AG04450 (cell line): ENCODE measurements around the gene TFDP1. TPM values are rescaled to one million over a fixed set of nuclear protein-coding genes. Genes with fewer than 3 reads are reported as not detected.

Experiments used
- CTCF ChIA-PET: fragments of 300-600, 350-600 bp; formaldehyde crosslinking; extraction: SDS; loops from one replicate; lab custom pipeline; 2022; ENCODE audit warnings: antibody characterized with exemption, inconsistent platforms; lab: Charles Lee
- POLR2A ChIA-PET: fragments of 350-600 bp; formaldehyde crosslinking; extraction: SDS; loops from one replicate; lab custom pipeline; 2021; ENCODE audit warnings: antibody characterized with exemption, inconsistent platforms; lab: Yijun Ruan, JAX
- DNase-seq: peaks from one replicate; pipeline ENCODE4 v3.0.0-alpha.2; 2011; ENCODE audit warnings: low read depth, low spot score
- H3K27ac ChIP-seq: one replicate; pipeline ENCODE4 v1.5.1; 2012; ENCODE audit warnings: low read depth, low read length, control low read depth
- H3K27me3 ChIP-seq: one replicate; pipeline ENCODE4 v1.6.0; 2012; ENCODE audit warnings: low read length; ENCODE audit not compliant: control insufficient read depth, insufficient read depth
- H3K4me3 ChIP-seq: 2 replicates; pipeline ENCODE4 v1.5.1; 2011; ENCODE audit warnings: mild to moderate bottlenecking, low read depth, low read length, control low read depth
- H3K9me3 ChIP-seq: 2 replicates; pipeline ENCODE4 v1.5.1; 2012; ENCODE audit warnings: low read length; ENCODE audit not compliant: control insufficient read depth, insufficient read depth
- polyA plus RNA-seq: library from polyadenylated mRNA; depleted of rRNA; stranded (reverse); fragments of >200 nt; gene quantifications from 2 replicates; pipeline ENCODE4 v1.2.3, GENCODE V29; 2011
- TF ChIP-seq, protein P1 (sequence below): IDR thresholded peaks from 2 replicates; pipeline ENCODE4 v1.5.1; 2011; ENCODE audit warnings: low read depth, low read length, control low read depth, inconsistent platforms

The TFDP1 gene
- polyA plus RNA-seq, 1 experiment = 79.7 TPM

GRCh38 chr13:113576597-113576996 lies 8.0 kb upstream of the TFDP1 start:
- TF ChIP-seq, protein P1, sequence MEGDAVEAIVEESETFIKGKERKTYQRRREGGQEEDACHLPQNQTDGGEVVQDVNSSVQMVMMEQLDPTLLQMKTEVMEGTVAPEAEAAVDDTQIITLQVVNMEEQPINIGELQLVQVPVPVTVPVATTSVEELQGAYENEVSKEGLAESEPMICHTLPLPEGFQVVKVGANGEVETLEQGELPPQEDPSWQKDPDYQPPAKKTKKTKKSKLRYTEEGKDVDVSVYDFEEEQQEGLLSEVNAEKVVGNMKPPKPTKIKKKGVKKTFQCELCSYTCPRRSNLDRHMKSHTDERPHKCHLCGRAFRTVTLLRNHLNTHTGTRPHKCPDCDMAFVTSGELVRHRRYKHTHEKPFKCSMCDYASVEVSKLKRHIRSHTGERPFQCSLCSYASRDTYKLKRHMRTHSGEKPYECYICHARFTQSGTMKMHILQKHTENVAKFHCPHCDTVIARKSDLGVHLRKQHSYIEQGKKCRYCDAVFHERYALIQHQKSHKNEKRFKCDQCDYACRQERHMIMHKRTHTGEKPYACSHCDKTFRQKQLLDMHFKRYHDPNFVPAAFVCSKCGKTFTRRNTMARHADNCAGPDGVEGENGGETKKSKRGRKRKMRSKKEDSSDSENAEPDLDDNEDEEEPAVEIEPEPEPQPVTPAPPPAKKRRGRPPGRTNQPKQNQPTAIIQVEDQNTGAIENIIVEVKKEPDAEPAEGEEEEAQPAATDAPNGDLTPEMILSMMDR = no peak
- Histone ChIP-seq H3K4me3 (no peak overlapping the region), H3K9me3 (peaks cover 2% of the 10 kb centered on the region; the same call in 1 of the 2 replicates), H3K27me3 (peaks cover 11% of the 10 kb centered on the region), H3K27ac (no peak overlapping the region)
- ChIA-PET POLR2A (no interaction called here), CTCF (no interaction called here)
- no peak for DNase-seq

DNA sequence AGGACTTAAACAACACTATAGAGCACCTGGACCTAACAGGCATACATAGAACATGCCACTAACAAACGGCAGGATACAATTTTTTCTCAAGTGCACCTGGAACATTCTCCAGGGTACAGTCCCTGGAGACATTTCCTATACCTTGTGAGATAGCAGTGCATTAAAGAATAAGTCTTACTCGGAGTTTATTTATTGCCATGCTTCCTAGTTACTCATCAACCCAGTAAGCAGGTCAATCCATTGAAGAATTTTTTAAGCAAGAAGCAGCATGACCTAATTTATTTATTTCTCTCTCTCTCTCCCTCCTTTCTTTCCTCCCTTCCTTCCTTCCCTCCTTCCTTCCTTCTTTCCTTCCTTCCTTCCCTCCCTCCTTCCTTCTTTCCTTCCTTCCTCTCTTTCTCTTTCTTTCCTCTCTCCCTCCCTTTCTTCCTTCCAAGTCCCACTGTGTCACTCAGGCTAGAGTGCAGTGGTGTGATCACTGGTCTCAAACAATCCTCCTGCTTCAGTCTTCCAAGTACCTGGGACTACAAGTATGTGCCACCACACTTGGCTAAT lies 6.6 kb upstream of the TFDP1 start:
- TF ChIP-seq, protein P1 = no peak
- H3K27ac ChIP-seq = no peak overlapping the region
- no peaks in the 10 kb centered on the region for H3K9me3 ChIP-seq
- POLR2A ChIA-PET = no interaction called here
- DNase-seq = no peak
- peaks cover 11% of the 10 kb centered on the region for H3K27me3 ChIP-seq
- H3K4me3 ChIP-seq = no peak overlapping the region
- CTCF ChIA-PET = no interaction called here

- TF ChIP-seq, protein P1 = no peak
- POLR2A ChIA-PET = no interaction called here
- no peak for DNase-seq
- Histone ChIP-seq H3K9me3 (no peaks in the 10 kb centered on the region), H3K4me3 (no peak overlapping the region), H3K27me3 (peaks cover 11% of the 10 kb centered on the region), H3K27ac (no peak overlapping the region)
- CTCF ChIA-PET = no interaction called here
Observed at GRCh38 chr13:113579686-113580085, 4.9 kb upstream of the TFDP1 start.

- POLR2A ChIA-PET = no interaction called here
- Histone ChIP-seq H3K9me3 (no peaks in the 10 kb centered on the region; the same call in 1 of the 2 replicates), H3K27ac (no peak overlapping the region), H3K4me3 (no peak overlapping the region), H3K27me3 (peaks cover 7% of the 10 kb centered on the region)
- TF ChIP-seq, protein P1 = no peak
- no peak for DNase-seq
- CTCF ChIA-PET = no interaction called here
Observed at GRCh38 chr13:113581871-113582270, 2.7 kb upstream of the TFDP1 start.

DNA sequence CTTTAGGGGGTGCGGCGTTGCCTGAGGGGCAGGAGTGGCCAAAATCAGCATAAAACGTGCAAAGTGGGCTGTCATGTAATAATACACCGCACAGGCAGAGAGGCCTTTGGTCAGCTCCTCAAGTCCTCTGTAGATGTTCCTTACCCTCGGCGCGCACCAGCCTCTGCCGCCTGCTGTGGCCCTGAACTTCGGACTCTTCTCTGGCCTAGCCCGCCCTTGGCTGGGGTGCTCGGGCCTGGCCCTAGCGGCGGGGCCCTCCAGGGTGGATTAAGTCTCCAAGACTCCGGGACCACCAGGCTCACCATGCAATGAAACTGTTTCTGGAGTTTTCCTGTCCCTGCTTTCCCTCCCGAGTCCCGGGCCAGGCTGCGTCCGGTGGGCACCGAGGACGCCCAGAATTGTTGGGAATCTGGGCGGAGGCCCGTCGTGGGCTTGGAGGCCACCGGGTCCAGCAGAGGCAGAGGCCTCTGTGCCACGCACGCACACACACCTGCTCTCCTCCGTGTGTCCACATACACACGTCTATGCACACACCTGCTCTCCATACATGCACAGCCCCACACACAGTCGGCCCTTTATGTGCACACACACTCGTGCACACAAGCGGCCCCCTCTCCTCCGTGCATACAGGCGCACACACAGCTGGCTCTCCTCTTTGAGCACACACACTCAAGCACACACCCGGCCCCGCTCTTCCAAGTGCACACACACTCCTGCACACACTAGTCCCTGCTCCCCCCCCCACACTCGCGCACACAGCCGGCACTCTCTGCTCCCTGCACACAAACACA lies 1.5 kb upstream of the TFDP1 start:
- ChIA-PET POLR2A (no interaction called here), CTCF (no interaction called here)
- Histone ChIP-seq H3K4me3 (no peak overlapping the region), H3K27ac (no peak overlapping the region), H3K27me3 (peaks cover 6% of the 10 kb centered on the region), H3K9me3 (no peaks in the 10 kb centered on the region; the same call in 1 of the 2 replicates)
- TF ChIP-seq, protein P1 = no peak
- DNase-seq = no peak
